Measurements from ENCODE around the gene SRPK2. TPM values are rescaled to one million over a fixed set of nuclear protein-coding genes. Genes with fewer than 3 reads are reported as not detected.
"Not testable (repeated sequence)": the region's sequence is repeated elsewhere in the genome, so short reads cannot be mapped to it uniquely, and the experiment has no call there.

The SRPK2 gene
- total and polyA plus RNA-seq, 7 donors = 12.0 to 57.6 (median 42.9) TPM

- WGBS, 2 donors = 45 to 77% methylated on average over 2 of the region's 2 CpGs
- H3K27me3 ChIP-seq = no peaks in the 10 kb centered on the region
- intact Hi-C loops (cut with DNase I) = no loop called here
- TF ChIP-seq, protein P1, sequence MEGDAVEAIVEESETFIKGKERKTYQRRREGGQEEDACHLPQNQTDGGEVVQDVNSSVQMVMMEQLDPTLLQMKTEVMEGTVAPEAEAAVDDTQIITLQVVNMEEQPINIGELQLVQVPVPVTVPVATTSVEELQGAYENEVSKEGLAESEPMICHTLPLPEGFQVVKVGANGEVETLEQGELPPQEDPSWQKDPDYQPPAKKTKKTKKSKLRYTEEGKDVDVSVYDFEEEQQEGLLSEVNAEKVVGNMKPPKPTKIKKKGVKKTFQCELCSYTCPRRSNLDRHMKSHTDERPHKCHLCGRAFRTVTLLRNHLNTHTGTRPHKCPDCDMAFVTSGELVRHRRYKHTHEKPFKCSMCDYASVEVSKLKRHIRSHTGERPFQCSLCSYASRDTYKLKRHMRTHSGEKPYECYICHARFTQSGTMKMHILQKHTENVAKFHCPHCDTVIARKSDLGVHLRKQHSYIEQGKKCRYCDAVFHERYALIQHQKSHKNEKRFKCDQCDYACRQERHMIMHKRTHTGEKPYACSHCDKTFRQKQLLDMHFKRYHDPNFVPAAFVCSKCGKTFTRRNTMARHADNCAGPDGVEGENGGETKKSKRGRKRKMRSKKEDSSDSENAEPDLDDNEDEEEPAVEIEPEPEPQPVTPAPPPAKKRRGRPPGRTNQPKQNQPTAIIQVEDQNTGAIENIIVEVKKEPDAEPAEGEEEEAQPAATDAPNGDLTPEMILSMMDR (IDR thresholded peaks at IDR 0.05) = no peak
- no peak for TF ChIP-seq EP300 (IDR thresholded peaks at IDR 0.05)
- TF ChIP-seq POLR2AphosphoS5 (IDR thresholded peaks at IDR 0.05) = no peak
- no peak for TF ChIP-seq POLR2A (IDR thresholded peaks at IDR 0.05)
- no peaks in the 10 kb centered on the region for H3K36me3 ChIP-seq
- H3K9me3 ChIP-seq = no peaks in the 10 kb centered on the region
- no peak overlapping the region for H3K4me3 ChIP-seq
- DNase-seq = no peak
- H3K4me1 ChIP-seq = peaks cover 0 to 4% (median 0%) of the 10 kb centered on the region in 4 donors
- no peak overlapping the region for H3K27ac ChIP-seq
These were observed 21.3 kb downstream of the SRPK2 start for GRCh38 chr7:105367458-105367857.

GRCh38 chr7:105365541-105366534 lies 22.9 kb downstream of the SRPK2 start:
- peaks cover 0 to 4% (median 0%) of the 10 kb centered on the region in 4 donors for H3K4me1 ChIP-seq
- DNase-seq = no peak
- no peaks in the 10 kb centered on the region for H3K36me3 ChIP-seq
- H3K9me3 ChIP-seq = no peaks in the 10 kb centered on the region
- no peaks in the 10 kb centered on the region for H3K27me3 ChIP-seq
- intact Hi-C loops (cut with DNase I) = no loop called here
- no peak for TF ChIP-seq POLR2AphosphoS5 (IDR thresholded peaks at IDR 0.05)
- TF ChIP-seq POLR2A (IDR thresholded peaks at IDR 0.05) = no peak
- no peak for TF ChIP-seq EP300 (IDR thresholded peaks at IDR 0.05)
- TF ChIP-seq, protein P1 (IDR thresholded peaks at IDR 0.05) = no peak
- 96% methylated on average over 25 of the region's 25 CpGs for WGBS, 2 donors
- H3K4me3 ChIP-seq = no peak overlapping the region
- H3K27ac ChIP-seq = no peak overlapping the region

- Histone ChIP-seq H3K4me1 (peaks cover 0 to 4% (median 0%) of the 10 kb centered on the region in 4 donors), H3K4me3 (no peak overlapping the region), H3K36me3 (no peaks in the 10 kb centered on the region), H3K27me3 (no peaks in the 10 kb centered on the region), H3K27ac (no peak overlapping the region), H3K9me3 (no peaks in the 10 kb centered on the region)
- WGBS, 2 donors = 96 to 97% methylated on average over 3 of the region's 3 CpGs
- no peak for TF ChIP-seq POLR2A (IDR thresholded peaks at IDR 0.05)
- TF ChIP-seq, protein P1 (IDR thresholded peaks at IDR 0.05) = no peak
- no peak for TF ChIP-seq EP300 (IDR thresholded peaks at IDR 0.05)
- TF ChIP-seq POLR2AphosphoS5 (IDR thresholded peaks at IDR 0.05) = no peak
- intact Hi-C loops (cut with DNase I) = no loop called here
- no peak for DNase-seq
These were observed 24.0 kb downstream of the SRPK2 start for GRCh38 chr7:105364684-105365083.

DNA sequence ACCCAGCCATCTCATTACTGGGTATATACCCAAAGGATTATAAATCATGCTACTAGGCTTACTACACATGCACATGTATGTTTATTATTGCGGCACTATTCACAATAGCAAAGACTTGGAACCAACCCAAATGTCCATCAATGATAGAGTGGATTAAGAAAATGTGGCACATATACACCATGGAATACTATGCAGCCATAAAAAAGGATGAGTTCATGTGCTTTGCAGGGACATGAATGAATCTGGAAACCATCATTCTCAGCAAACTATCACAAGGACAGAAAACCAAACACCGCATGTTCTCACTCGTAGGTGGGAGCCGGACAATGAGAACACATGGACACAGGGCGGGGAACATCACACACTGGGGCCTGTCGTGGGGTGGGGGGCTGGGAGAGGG lies 25.1 kb downstream of the SRPK2 start:
- H3K27me3 ChIP-seq; H3K4me3 ChIP-seq; H3K4me1 ChIP-seq; H3K36me3 ChIP-seq; DNase-seq; intact Hi-C loops (cut with DNase I); H3K27ac ChIP-seq; H3K9me3 ChIP-seq: not testable (repeated sequence)
- 96 to 98% methylated on average over 6 of the region's 6 CpGs for WGBS, 2 donors

- H3K27me3 ChIP-seq; H3K4me3 ChIP-seq; DNase-seq; H3K9me3 ChIP-seq; intact Hi-C loops (cut with DNase I); H3K36me3 ChIP-seq; H3K4me1 ChIP-seq; H3K27ac ChIP-seq: not testable (repeated sequence)
- 96% methylated on average over 5 of the region's 5 CpGs for WGBS, 2 donors
These were observed 26.0 kb downstream of the SRPK2 start for GRCh38 chr7:105362685-105363084.

DNA sequence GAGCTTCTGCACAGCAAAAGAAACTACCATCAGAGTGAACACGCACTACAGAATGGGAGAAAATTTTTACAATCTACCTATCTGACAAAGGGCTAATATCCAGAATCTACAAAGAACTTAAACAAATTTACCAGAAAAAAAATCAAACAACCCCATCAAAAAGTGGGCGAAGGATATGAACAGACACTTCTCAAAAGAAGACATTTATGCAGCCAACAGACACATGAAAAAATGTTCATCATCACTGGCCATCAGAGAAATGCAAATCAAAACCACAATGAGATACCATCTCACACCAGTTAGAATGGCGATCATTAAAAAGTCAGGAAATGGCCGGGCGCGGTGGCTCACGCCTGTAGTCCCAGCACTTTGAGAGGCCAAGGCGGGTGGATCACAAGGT lies 26.7 kb downstream of the SRPK2 start:
- H3K9me3 ChIP-seq; H3K27ac ChIP-seq; DNase-seq; H3K4me3 ChIP-seq; intact Hi-C loops (cut with DNase I); H3K4me1 ChIP-seq; H3K27me3 ChIP-seq; H3K36me3 ChIP-seq: not testable (repeated sequence)
- 95 to 96% methylated on average over 8 of the region's 8 CpGs for WGBS, 2 donors

GRCh38 chr7:105360149-105360548 lies 28.6 kb downstream of the SRPK2 start:
- H3K4me1 ChIP-seq; H3K9me3 ChIP-seq; H3K4me3 ChIP-seq; intact Hi-C loops (cut with DNase I); H3K27ac ChIP-seq; DNase-seq; H3K36me3 ChIP-seq; H3K27me3 ChIP-seq: not testable (repeated sequence)
- 89 to 92% methylated on average over 2 of the region's 2 CpGs for WGBS, 2 donors

Measured in sigmoid colon (tissue), 7 donors.